Gastrocnemius medialis (tissue), 4 donors: ENCODE measurements around the gene COA3.

Source experiments
- CTCF ChIP-seq, 5 experiments: fragments of 450-650 bp in 3 of 5; fragments of 200-600 bp in 2 of 5; sonication (generic) in 2 of 5; IDR thresholded peaks in 4 of 5; conservative IDR thresholded peaks in 1 of 5; 1 replicate in 4 of 5; 2 replicates in 1 of 5; pipeline ENCODE4 v1.5.1; 2016 to 2019; ENCODE audit warnings: antibody characterized with exemption in 5 of 5, mild to moderate bottlenecking in 3 of 5, moderate library complexity in 3 of 5
- POLR2A ChIP-seq, 2 donors: fragments of 450-650 bp; IDR thresholded peaks; one replicate each; pipeline ENCODE4 v1.6.1; 2017; ENCODE audit warnings: antibody characterized with exemption in 2 of 2, mild to moderate bottlenecking in 2 of 2, moderate library complexity in 2 of 2

- TF ChIP-seq POLR2A (IDR thresholded peaks at IDR 0.05), result no peak
- TF ChIP-seq CTCF (IDR thresholded peaks at IDR 0.05 in 4 of 5, conservative IDR thresholded peaks at IDR 0.05 in 1 of 5), result no peak
These were observed 37.2 kb upstream of the COA3 start for GRCh38 chr17:42835732-42836131.
